Activated naive CD4-positive, alpha-beta T cell treated with anti-CD3 and anti-CD28 coated beads for 36 hours (primary cell): ENCODE data around the gene ATP5MC3. TPM values are rescaled to one million over a fixed set of nuclear protein-coding genes. Genes with fewer than 3 reads are reported as not detected.

ENCODE experiments used
- CTCF ChIA-PET: fragments of 350-600 bp; sonication (Branson Sonifier 250); formaldehyde crosslinking; loops from one replicate; lab custom pipeline; 2021; ENCODE audit warnings: antibody characterized with exemption; lab: Charles Lee
- DNase-seq: peaks from one replicate; pipeline ENCODE4 v3.0.0-alpha.2; 2020
- H3K27ac Mint-ChIP-seq: one replicate; pipeline ENCODE4 v1.8.0; 2021; ENCODE audit warnings: mild to moderate bottlenecking, mixed read lengths
- H3K27me3 Mint-ChIP-seq: one replicate; pipeline ENCODE4 v1.8.0; 2021; ENCODE audit warnings: low read depth, mixed read lengths
- H3K36me3 Mint-ChIP-seq: one replicate; pipeline ENCODE4 v1.8.0; 2021; ENCODE audit warnings: low read depth, mixed read lengths
- H3K4me1 Mint-ChIP-seq: one replicate; pipeline ENCODE4 v1.8.0; 2021; ENCODE audit warnings: low read depth, mixed read lengths
- H3K4me3 Mint-ChIP-seq: one replicate; pipeline ENCODE4 v1.8.0; 2021; ENCODE audit warnings: mild to moderate bottlenecking, moderate library complexity, mixed read lengths
- H3K9me3 Mint-ChIP-seq: one replicate; pipeline ENCODE4 v1.8.0; 2021; ENCODE audit warnings: mixed read lengths
- intact Hi-C: fragments of 100-400 bp; cut with micrococcal nuclease; formaldehyde crosslinking; loops from one replicate; pipeline ENCODE4 v1.15.1; 2023
- total RNA-seq, 2 experiments: library from RNA; stranded (reverse); gene quantifications; one replicate each; pipeline ENCODE4 v1.2.3, GENCODE V29; 2021

The ATP5MC3 gene
- total RNA-seq, 2 experiments from 2014 or later = 308 to 310 TPM

- Mint-ChIP-seq H3K27me3 (no peaks in the 10 kb centered on the region), H3K27ac (peak overlapping the region; percentile 97), H3K36me3 (no peaks in the 10 kb centered on the region), H3K4me1 (peaks cover 44% of the 10 kb centered on the region), H3K4me3 (peak overlapping the region; percentile 99), H3K9me3 (no peaks in the 10 kb centered on the region)
- CTCF ChIA-PET = interaction anchor here (0.6 to 2.1 kb wide), 4 partner anchors 29 to 995 kb away, joined by 3 to 6 read pairs (median 4); no protein-coding TSS in a partner anchor
- intact Hi-C loops = loop anchor here (5.0 kb wide), 1 partner anchor 330 kb away; no protein-coding TSS in a partner anchor
- peak; percentile 36 for DNase-seq
Measured at GRCh38 chr2:175167076-175167791, 14.3 kb downstream of the ATP5MC3 start.

GRCh38 chr2:175166216-175166824 lies 15.2 kb downstream of the ATP5MC3 start:
- intact Hi-C loops = loop anchor here (5.0 kb wide), 1 partner anchor 329 kb away; no protein-coding TSS in a partner anchor
- Mint-ChIP-seq H3K27me3 (no peaks in the 10 kb centered on the region), H3K9me3 (no peaks in the 10 kb centered on the region), H3K36me3 (no peaks in the 10 kb centered on the region), H3K27ac (no peak overlapping the region), H3K4me3 (peak overlapping the region; percentile 99), H3K4me1 (peaks cover 50% of the 10 kb centered on the region)
- no peak for DNase-seq
- CTCF ChIA-PET = interaction anchor here (0.7 to 2.1 kb wide), 3 partner anchors 28 to 451 kb away, joined by 3 to 6 read pairs (median 3); no protein-coding TSS in a partner anchor

- Mint-ChIP-seq H3K4me3 (no peak overlapping the region), H3K27ac (no peak overlapping the region), H3K9me3 (no peaks in the 10 kb centered on the region), H3K36me3 (peaks cover 3% of the 10 kb centered on the region), H3K4me1 (peaks cover 41% of the 10 kb centered on the region), H3K27me3 (no peaks in the 10 kb centered on the region)
- no peak for DNase-seq
- CTCF ChIA-PET = no interaction called here
- intact Hi-C loops = no loop called here
Measured at GRCh38 chr2:175164235-175164634, 17.3 kb downstream of the ATP5MC3 start.

- Mint-ChIP-seq H3K36me3 (peaks cover 8% of the 10 kb centered on the region), H3K9me3 (no peaks in the 10 kb centered on the region), H3K4me3 (no peak overlapping the region), H3K4me1 (peaks cover 35% of the 10 kb centered on the region), H3K27ac (no peak overlapping the region), H3K27me3 (no peaks in the 10 kb centered on the region)
- no peak for DNase-seq
- intact Hi-C loops = no loop called here
- CTCF ChIA-PET = interaction anchor here (0.6 to 0.7 kb wide), 3 partner anchors 41 to 130 kb away, joined by 3 to 4 read pairs (median 4); no protein-coding TSS in a partner anchor
Measured at GRCh38 chr2:175158894-175159293, 22.6 kb downstream of the ATP5MC3 start.

- peaks cover 44% of the 10 kb centered on the region for H3K4me1 Mint-ChIP-seq
- CTCF ChIA-PET = no interaction called here
- peaks cover 8% of the 10 kb centered on the region for H3K36me3 Mint-ChIP-seq
- no peak overlapping the region for H3K4me3 Mint-ChIP-seq
- no peak overlapping the region for H3K27ac Mint-ChIP-seq
- H3K9me3 Mint-ChIP-seq = no peaks in the 10 kb centered on the region
- no peaks in the 10 kb centered on the region for H3K27me3 Mint-ChIP-seq
- intact Hi-C loops = no loop called here
- DNase-seq = no peak
Measured at GRCh38 chr2:175156534-175156933, 25.0 kb downstream of the ATP5MC3 start.

- peaks cover 40% of the 10 kb centered on the region for H3K4me1 Mint-ChIP-seq
- no peaks in the 10 kb centered on the region for H3K9me3 Mint-ChIP-seq
- DNase-seq = peak; percentile 8
- CTCF ChIA-PET = interaction anchor here (1.3 kb wide), 1 partner anchor 97 kb away, joined by 3 read pairs; no protein-coding TSS in a partner anchor
- no peak overlapping the region for H3K4me3 Mint-ChIP-seq
- intact Hi-C loops = loop anchor here (2.0 to 5.0 kb wide), 3 partner anchors 18 to 402 kb away; partner anchors contain the start of gene ATP5MC3
- no peaks in the 10 kb centered on the region for H3K27me3 Mint-ChIP-seq
- H3K36me3 Mint-ChIP-seq = peaks cover 7% of the 10 kb centered on the region
- H3K27ac Mint-ChIP-seq = no peak overlapping the region
Measured at GRCh38 chr2:175154661-175155082, 26.8 kb downstream of the ATP5MC3 start.

- Mint-ChIP-seq H3K27me3 (no peaks in the 10 kb centered on the region), H3K36me3 (peaks cover 16% of the 10 kb centered on the region), H3K4me1 (peaks cover 49% of the 10 kb centered on the region), H3K4me3 (no peak overlapping the region), H3K27ac (peak overlapping the region; percentile 31), H3K9me3 (no peaks in the 10 kb centered on the region)
- CTCF ChIA-PET = no interaction called here
- DNase-seq = no peak
- intact Hi-C loops = loop anchor here (1.0 to 5.0 kb wide), 2 partner anchors 16 to 400 kb away; partner anchors contain the start of gene ATF2
Measured at GRCh38 chr2:175152242-175152641, 29.3 kb downstream of the ATP5MC3 start.

GRCh38 chr2:175151791-175152190 lies 29.7 kb downstream of the ATP5MC3 start:
- no peak for DNase-seq
- H3K4me1 Mint-ChIP-seq = peaks cover 45% of the 10 kb centered on the region
- no peaks in the 10 kb centered on the region for H3K27me3 Mint-ChIP-seq
- no peaks in the 10 kb centered on the region for H3K9me3 Mint-ChIP-seq
- CTCF ChIA-PET = no interaction called here
- no peak overlapping the region for H3K27ac Mint-ChIP-seq
- H3K4me3 Mint-ChIP-seq = no peak overlapping the region
- H3K36me3 Mint-ChIP-seq = peaks cover 16% of the 10 kb centered on the region
- intact Hi-C loops = loop anchor here (1.0 to 5.0 kb wide), 2 partner anchors 17 to 399 kb away; partner anchors contain the start of gene ATF2

GRCh38 chr2:175147186-175147585 lies 34.3 kb downstream of the ATP5MC3 start:
- H3K9me3 Mint-ChIP-seq = no peaks in the 10 kb centered on the region
- no peak overlapping the region for H3K4me3 Mint-ChIP-seq
- peaks cover 21% of the 10 kb centered on the region for H3K36me3 Mint-ChIP-seq
- intact Hi-C loops = no loop called here
- H3K27ac Mint-ChIP-seq = no peak overlapping the region
- CTCF ChIA-PET = interaction anchor here (0.7 kb wide), 1 partner anchor 225 kb away, joined by 3 read pairs; no protein-coding TSS in a partner anchor
- peaks cover 25% of the 10 kb centered on the region for H3K4me1 Mint-ChIP-seq
- DNase-seq = no peak
- no peaks in the 10 kb centered on the region for H3K27me3 Mint-ChIP-seq

- no peak for DNase-seq
- H3K4me1 Mint-ChIP-seq = peaks cover 14% of the 10 kb centered on the region
- intact Hi-C loops = no loop called here
- no peaks in the 10 kb centered on the region for H3K27me3 Mint-ChIP-seq
- CTCF ChIA-PET = no interaction called here
- no peaks in the 10 kb centered on the region for H3K9me3 Mint-ChIP-seq
- no peak overlapping the region for H3K4me3 Mint-ChIP-seq
- peaks cover 13% of the 10 kb centered on the region for H3K36me3 Mint-ChIP-seq
- no peak overlapping the region for H3K27ac Mint-ChIP-seq
Measured at GRCh38 chr2:175143678-175144077, 37.8 kb downstream of the ATP5MC3 start.

GRCh38 chr2:175143191-175143590 lies 38.3 kb downstream of the ATP5MC3 start:
- peaks cover 13% of the 10 kb centered on the region for H3K4me1 Mint-ChIP-seq
- H3K27me3 Mint-ChIP-seq = no peaks in the 10 kb centered on the region
- no peak overlapping the region for H3K4me3 Mint-ChIP-seq
- H3K36me3 Mint-ChIP-seq = peaks cover 12% of the 10 kb centered on the region
- no peak for DNase-seq
- H3K27ac Mint-ChIP-seq = no peak overlapping the region
- H3K9me3 Mint-ChIP-seq = no peaks in the 10 kb centered on the region
- intact Hi-C loops = no loop called here
- CTCF ChIA-PET = no interaction called here

GRCh38 chr2:175140332-175140731 lies 41.2 kb downstream of the ATP5MC3 start:
- CTCF ChIA-PET = interaction anchor here (0.5 to 0.9 kb wide), 2 partner anchors 9 to 447 kb away, joined by 4 to 6 read pairs; no protein-coding TSS in a partner anchor
- no peak for DNase-seq
- Mint-ChIP-seq H3K27me3 (no peaks in the 10 kb centered on the region), H3K9me3 (no peaks in the 10 kb centered on the region), H3K4me1 (peaks cover 32% of the 10 kb centered on the region), H3K4me3 (no peak overlapping the region), H3K27ac (no peak overlapping the region), H3K36me3 (peaks cover 16% of the 10 kb centered on the region)
- intact Hi-C loops = no loop called here
